ENCODE measurements around the gene HS6ST2.

- TF ChIP-seq CTCF (IDR thresholded peaks at IDR 0.05) (no peak), POLR2A (IDR thresholded peaks at IDR 0.05) (no peak)
These were observed 136.3 kb downstream of the HS6ST2 start for GRCh38 chrX:132821974-132822633.
